ENCODE results near the gene VCAM1.
"Not testable (repeated sequence)": the region's sequence is repeated elsewhere in the genome, so short reads cannot be mapped to it uniquely, and the experiment has no call there.

Gene VCAM1, protein sequence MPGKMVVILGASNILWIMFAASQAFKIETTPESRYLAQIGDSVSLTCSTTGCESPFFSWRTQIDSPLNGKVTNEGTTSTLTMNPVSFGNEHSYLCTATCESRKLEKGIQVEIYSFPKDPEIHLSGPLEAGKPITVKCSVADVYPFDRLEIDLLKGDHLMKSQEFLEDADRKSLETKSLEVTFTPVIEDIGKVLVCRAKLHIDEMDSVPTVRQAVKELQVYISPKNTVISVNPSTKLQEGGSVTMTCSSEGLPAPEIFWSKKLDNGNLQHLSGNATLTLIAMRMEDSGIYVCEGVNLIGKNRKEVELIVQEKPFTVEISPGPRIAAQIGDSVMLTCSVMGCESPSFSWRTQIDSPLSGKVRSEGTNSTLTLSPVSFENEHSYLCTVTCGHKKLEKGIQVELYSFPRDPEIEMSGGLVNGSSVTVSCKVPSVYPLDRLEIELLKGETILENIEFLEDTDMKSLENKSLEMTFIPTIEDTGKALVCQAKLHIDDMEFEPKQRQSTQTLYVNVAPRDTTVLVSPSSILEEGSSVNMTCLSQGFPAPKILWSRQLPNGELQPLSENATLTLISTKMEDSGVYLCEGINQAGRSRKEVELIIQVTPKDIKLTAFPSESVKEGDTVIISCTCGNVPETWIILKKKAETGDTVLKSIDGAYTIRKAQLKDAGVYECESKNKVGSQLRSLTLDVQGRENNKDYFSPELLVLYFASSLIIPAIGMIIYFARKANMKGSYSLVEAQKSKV

GRCh38 chr1:100719490-100719889 is at the start of gene VCAM1:
VCAM1 (plus strand) TSS chr1:100719742; CDS start chr1:100719861, 119 bp downstream.
- peak; percentile 69 for DNase-seq

DNA sequence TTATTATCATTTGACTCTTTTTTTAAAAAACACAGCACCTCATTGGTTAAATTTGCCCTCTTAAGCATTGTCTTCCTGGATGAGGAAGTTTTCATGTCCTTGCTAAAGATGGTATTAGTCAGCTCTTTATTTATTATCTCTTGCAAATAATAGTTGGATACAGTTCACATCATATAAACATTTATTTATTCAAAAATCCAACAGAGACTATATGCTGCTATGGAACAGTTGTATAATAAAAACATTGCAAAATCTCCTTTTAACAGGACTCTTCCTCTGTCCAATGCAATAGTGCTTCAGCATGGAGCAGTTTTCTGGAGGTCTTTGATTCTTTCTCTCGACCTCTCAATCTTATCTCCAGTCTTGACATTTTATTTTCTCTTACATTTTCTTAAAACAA is 49.5 kb upstream of the VCAM1 start:
- no peak for DNase-seq

DNA sequence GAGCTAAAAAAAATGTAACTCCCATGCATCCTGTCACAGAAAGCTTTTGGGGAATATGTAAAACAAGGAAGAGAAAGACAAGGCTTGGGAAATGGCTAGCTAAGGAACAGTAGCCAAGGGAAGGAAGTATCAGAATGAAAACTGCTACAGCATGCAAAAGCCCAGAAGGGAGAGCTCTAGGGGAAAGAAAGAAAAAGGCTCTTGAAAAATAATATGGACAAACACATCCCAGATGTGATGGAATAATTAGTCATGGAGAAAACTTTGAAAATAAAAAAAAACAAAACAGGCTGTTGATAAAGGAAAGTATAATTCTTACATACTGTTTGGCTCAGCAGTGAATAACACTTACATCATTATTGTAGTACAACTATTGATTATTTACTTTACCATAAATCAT is 47.9 kb upstream of the VCAM1 start:
- no peak for DNase-seq

- DNase-seq: no peak
These were observed 35.8 kb upstream of the VCAM1 start for GRCh38 chr1:100683448-100684349.

- DNase-seq: no peak
These were observed 19.8 kb upstream of the VCAM1 start for GRCh38 chr1:100699744-100700143.

DNA sequence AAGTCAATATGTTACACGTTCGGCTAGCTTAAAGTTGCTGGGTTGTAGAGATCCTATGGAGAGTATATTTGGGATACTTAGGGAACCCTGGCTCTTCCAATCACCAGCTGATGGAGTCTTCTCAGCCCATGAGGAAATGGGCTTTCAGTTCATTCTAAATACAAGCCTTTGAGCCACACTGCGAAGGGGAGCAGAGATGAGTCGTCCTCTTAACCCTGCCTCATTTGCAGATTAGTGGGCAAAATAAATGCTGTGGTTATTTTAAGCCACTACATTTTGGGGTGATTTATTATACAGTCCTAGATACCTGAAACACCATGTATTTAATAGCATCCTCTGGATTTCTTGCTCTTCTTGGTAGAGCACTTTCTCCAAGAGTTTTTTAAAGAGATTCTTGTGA is 19.0 kb upstream of the VCAM1 start:
- no peak for DNase-seq

DNA sequence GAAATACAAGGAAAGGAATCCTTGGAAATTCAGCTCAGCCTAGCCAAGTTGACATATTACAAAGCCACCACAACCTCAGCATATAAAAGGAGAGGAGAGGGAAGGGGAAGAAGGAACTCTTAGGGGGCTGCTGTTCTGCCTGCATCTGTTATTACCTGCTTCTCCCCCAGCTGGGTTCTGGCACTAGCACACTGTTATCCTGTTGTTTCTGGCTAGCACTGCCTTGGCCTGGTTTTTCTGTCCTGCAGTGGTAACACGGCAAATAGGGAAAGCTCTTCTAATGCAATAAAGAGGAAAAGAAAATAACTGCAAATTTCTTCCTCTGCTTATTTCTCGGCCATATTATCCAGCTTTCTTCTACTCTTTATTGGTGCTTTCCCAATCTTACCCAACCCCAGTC is 16.5 kb upstream of the VCAM1 start:
- DNase-seq: no peak

DNA sequence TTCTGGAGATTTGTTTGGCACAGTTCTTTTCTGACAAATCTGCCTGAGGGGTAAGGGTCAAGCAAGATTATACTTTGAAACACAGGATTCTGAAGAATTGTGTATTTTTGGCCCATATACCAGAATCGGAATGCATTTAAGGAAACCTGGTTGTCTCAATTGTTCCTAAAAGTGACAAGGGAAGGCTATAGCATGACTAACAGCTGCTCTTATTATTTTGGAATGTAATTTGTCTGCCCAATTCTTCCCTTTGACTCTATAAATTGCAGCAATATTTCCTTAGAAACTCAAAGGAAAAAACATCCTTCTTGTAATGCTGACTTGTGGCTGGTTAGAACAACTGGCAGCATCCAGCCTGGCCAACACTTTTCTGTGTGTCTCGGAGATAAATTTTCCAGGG is 15.8 kb upstream of the VCAM1 start:
- no peak for DNase-seq

GRCh38 chr1:100704473-100704872 is 15.1 kb upstream of the VCAM1 start:
- DNase-seq: no peak

DNA sequence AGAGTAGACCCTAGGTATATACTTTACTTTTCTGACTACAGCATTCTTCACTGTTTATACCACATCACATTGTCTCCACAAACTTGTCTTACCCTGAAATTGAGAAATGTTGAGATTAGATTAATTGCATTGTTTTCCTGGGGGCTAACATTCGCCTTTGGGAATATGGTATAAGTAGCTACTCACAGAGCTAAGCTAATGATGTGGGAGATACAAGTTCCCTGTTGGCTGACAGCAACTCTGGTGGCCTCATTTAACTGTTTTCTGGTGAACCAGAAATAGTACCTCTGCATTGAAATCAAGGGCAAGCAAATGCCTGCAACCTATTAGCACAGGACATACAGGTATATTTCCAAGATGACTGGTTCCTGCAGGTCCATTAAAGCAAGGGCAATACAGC is 13.2 kb upstream of the VCAM1 start:
- DNase-seq: no peak

DNA sequence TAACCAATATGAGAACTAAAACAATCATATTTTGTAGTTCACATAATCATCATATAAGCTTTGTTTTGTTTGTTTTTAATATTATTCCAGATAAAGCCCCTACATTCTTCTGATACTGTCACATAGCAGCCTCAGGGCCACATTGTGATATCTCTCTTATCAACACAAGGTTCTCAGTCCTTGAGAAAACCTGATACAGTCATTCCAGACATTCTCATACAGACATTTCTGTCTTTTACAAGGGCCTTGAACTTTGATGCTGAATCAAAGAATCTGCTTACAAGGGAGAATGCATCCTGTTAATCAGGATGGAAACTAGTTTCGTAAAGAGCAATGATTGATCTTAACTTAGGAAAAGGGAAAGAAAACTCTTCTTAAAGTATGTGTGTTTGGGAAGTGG is 12.7 kb upstream of the VCAM1 start:
- DNase-seq: no peak

- no peak for DNase-seq
These were observed 11.0 kb upstream of the VCAM1 start for GRCh38 chr1:100708476-100709062.

DNA sequence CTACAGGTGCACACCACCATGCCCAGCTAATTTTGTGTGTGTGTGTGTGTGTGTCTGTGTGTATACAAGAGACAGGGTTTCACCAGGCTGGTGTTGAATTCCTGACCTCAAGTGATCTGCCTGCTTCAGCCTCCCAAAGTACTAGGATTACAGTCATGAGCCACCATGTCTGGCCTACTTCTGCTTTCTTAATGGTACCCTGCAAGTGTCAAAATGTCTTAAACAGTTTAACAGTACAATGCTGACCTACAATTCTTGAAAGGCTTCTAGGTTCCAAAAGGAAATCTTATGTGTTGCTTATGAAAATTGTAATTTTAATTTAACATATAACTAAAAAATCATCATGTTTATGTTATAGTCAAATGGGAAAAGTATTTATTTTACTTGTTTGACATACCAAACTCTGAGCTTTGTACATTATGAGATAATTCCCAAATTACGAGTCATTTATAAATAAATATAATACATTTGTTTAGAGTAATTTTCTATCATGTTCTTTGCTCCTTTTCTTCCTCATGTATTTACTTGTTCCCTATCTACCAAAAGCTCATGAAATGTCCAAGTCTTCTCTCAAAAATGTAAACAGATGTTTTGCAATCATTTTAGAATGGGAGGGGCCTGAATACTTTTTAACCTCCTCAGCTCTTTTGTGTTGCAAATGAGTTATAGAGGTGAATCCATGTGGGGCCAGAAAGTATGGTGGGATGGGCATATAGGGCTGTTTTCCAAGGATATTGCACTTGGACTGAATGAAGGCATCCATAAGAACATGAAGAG is 8.4 kb upstream of the VCAM1 start:
- DNase-seq: no peak

DNA sequence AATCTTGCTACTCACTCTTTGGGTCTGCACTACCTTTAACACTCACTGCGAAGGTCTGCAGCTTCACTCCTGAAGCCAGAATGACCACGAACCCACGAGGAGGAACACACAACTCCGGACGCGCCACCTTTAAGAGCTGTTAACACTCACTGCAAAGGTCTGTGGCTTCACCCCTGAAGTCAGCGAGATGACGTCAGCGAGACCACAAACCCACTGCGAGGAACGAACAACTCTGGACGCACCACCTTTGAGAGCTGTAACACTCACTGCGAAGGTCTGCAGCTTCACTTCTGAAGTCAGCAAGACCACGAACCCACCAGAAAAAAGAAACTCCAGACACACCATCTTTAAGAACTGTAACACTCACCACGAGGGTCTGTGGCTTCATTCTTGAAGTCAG is 6.5 kb upstream of the VCAM1 start:
- not testable (repeated sequence) for DNase-seq

DNA sequence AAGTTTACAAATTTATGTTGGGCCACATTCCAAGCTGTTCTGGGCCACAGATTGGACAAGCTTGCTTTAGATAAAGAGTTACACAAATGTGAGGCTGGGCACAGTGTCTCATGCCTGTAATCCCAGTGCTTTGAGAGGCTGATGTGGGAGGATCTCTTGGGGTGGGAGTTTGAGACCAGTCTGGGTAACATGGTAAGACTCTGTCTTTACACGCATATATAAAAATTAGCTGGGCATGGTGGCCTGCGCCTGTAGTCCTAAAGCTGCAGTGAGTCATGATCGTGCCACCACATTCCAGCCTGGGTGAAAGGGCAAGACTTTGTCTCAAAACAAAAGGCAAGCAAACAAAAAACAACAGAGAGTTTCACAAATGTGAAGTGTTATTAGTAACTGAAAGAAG is 5.9 kb upstream of the VCAM1 start:
- DNase-seq: no peak

DNA sequence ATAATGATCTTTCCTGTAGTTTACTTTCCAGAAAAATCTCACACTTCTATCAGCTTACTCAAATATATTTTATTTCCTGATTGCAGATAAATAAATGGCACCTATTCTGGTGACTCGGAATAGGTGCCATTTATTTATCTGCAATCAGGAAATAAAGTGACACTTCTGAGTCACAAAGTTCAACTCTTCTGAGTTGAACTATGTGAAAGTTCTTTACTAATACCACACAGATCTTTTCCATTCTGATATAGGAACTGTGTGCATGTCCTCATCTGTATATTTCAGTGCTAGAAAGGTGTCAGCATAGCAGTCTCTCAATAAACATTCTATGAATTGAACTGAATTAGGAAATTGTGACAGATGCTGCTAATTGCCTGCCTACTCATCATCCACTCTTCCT is 4.9 kb upstream of the VCAM1 start:
- no peak for DNase-seq

GRCh38 chr1:100717218-100717617 is 2.3 kb upstream of the VCAM1 start:
- DNase-seq: no peak

DNA sequence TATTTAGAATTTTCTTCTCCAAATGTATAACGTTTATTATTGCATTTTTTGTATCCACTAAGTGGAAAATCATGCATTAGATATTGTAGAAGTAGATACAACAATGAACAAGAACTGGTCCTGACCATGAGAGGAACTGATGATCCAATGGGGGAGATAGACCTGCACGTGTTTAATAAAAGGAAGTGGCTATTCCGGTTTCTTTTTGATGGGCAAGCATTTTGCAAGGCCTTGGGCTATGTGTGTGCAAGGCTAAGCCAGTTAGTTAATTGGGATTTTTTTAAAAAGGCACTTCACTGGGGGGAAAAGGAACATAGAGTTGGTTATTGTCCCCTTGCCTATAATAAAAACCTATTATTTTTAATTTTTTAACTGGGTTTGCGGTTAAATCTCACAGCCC is 961 bp upstream of the VCAM1 start:
- DNase-seq: no peak

GRCh38 chr1:100720101-100720500 is 559 bp downstream of the VCAM1 start:
- DNase-seq: no peak

DNA sequence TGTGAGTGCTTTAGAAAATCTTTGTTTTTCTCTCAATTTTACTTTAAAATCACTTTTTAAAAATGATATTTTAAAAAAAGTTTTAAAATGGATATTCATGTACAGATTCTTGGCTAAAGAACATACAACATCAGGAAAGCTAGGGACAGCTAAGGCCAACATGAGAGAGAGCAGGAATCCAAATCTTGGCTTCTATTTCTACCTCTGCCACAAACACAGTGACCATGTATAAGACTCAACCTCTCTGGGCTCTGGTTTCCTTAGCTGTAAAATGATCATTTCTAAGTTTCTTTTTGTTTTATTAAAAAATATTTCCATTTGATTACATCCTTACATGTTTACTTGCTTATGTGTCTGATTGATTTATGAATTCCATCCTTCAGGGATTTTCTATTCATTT is 1.2 kb downstream of the VCAM1 start:
- no peak for DNase-seq

GRCh38 chr1:100721526-100722207 is 2.1 kb downstream of the VCAM1 start:
- DNase-seq: peak; percentile 73

DNA sequence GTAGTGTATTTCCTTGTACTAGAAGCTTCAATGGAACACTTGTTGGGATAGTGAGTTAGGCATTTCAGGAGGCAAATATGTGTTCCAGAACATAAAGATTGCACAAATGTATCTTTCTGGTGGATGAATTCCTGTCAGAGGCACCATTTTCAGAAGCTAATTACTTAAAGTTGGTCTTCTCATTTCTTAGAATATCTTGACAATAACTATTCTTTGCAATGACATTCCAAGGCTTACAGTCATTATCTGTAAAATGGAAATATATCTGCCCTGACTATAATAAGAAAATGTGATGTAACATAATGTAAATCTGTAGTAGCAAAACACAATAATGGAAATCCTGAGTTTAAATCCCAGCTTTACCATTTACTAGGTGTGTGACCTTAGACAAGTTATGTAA is 2.7 kb downstream of the VCAM1 start:
- DNase-seq: no peak
